ES-I3 (cell line): Measurements from ENCODE around the gene OXTR.

Experiments used
- H3K36me3 ChIP-seq: 2 replicates; pipeline ENCODE4 v1.6.1; 2013; ENCODE audit warnings: mild to moderate bottlenecking, low read length, control low read depth, moderate library complexity; ENCODE audit not compliant: insufficient read depth
- H3K4me1 ChIP-seq: 2 replicates; pipeline ENCODE4 v1.6.1; 2013; ENCODE audit warnings: mild to moderate bottlenecking, control low read depth, low read length; ENCODE audit not compliant: insufficient read depth
- H3K9ac ChIP-seq: 2 replicates; pipeline ENCODE4 v1.6.1; 2013; ENCODE audit warnings: low read depth, mild to moderate bottlenecking, low read length, moderate library complexity
- H3K9me3 ChIP-seq: 2 replicates; pipeline ENCODE4 v1.6.1; 2013; ENCODE audit warnings: mild to moderate bottlenecking, low read length, moderate library complexity; ENCODE audit not compliant: control insufficient read depth, insufficient read depth

The OXTR gene

DNA sequence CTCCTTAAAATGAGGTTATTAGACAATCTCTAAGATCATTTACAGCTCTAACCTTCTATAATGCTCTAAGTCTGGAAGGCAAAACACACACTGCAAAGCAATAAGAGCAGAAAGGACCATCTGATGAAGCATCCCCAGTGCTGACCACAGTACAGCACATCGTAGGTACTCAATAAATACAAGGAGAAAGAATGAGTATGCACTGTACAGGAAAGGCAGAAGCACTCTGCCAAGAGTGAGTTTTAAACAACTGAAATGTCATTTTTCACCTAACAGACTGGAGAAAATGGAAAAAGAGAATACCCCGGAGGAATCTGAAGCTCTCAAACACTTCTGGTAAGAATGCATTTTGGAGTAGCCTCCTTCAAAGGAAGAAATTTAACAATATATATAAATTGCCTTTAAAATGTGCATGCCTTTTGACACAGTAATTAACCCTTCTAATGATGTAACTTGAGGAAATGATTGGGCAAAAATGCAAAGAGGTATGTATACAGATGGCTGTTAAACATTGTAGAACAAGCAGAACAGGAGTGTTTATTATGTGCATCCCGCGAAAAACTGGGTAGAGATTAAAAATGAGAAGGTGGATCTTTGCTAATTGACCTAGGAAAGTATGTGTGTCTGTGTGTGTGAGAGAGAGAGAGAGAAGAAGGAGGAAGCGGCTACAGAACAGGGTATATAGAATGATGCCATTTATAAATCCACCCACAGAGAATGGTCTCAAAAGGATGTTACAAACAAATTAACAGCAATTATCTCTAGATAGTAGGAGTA, 8.0 kb upstream of the OXTR start:
- H3K9me3 ChIP-seq, result no peaks in the 10 kb centered on the region
- no peak overlapping the region for H3K9ac ChIP-seq
- H3K36me3 ChIP-seq, result no peaks in the 10 kb centered on the region
- peaks cover 12% of the 10 kb centered on the region for H3K4me1 ChIP-seq

DNA sequence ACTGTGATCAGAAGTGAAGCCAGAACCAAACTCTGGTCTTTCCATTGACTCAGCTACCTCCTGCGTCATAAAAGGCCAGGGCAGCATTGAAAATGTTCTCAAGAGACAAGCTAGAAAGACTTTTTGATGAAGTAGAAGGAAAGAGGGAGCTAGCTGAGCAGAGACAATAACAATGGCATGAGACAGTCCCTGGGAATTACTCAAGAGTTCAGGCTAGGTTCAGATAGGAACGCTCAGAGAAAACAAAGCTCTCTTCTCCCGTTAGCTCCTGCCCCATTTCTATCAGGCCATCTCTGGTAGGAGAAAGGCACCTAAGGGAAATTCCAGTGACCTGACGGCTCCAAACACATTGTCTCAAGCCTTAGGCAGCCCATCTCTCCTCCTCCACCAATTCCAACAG, 7.0 kb upstream of the OXTR start:
- Histone ChIP-seq H3K9ac (no peak overlapping the region), H3K4me1 (peaks cover 14% of the 10 kb centered on the region), H3K36me3 (no peaks in the 10 kb centered on the region), H3K9me3 (no peaks in the 10 kb centered on the region)

DNA sequence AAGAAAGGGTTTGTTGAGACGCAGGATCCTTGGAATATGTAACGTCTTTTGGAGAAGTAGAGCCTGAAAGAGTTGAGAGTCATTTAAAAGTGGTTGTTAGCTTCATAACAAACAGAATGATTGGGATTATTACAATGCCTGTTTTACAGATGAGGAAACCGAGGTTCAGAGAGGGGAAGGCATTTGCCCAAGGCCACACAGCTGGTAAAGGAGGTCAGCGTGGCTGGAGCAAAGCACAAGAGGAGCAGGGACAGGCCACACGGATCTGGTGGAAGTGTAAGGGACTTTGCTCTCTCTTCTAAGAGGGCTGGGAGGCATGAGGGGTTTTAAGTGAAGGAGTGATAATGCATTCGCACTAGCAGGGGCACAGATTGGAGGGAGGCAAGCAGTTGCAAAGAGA, 6.2 kb upstream of the OXTR start:
- Histone ChIP-seq H3K36me3 (no peaks in the 10 kb centered on the region), H3K9me3 (no peaks in the 10 kb centered on the region), H3K4me1 (peaks cover 21% of the 10 kb centered on the region), H3K9ac (no peak overlapping the region)

DNA sequence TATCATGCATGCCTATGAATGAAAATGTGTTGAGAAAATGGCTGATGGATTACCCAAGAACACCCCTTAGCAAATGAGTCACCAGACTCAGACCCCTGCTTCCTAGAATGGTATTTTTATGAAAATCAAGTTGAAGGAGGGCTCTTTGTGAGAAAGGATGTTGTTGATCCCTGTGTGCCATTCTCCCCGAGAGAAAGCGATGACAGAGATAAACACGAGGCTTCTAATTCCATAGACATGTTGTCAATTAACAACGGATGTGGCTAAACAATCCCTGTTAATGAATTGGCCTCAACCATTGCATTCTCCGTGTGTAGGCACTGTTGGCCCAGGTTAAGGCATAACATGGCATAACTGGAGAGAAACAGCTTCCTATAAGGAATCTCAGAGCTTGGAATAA, 5.8 kb upstream of the OXTR start:
- Histone ChIP-seq H3K9ac (no peak overlapping the region), H3K9me3 (no peaks in the 10 kb centered on the region), H3K36me3 (no peaks in the 10 kb centered on the region), H3K4me1 (peaks cover 25% of the 10 kb centered on the region)

GRCh38 chr3:8773941-8774542, 4.6 kb upstream of the OXTR start:
- no peak overlapping the region for H3K9ac ChIP-seq
- peaks cover 31% of the 10 kb centered on the region for H3K4me1 ChIP-seq
- H3K9me3 ChIP-seq, result no peaks in the 10 kb centered on the region
- H3K36me3 ChIP-seq, result no peaks in the 10 kb centered on the region

GRCh38 chr3:8768364-8769087, 887 bp downstream of the OXTR start:
- Histone ChIP-seq H3K4me1 (peaks cover 19% of the 10 kb centered on the region), H3K36me3 (no peaks in the 10 kb centered on the region), H3K9me3 (no peaks in the 10 kb centered on the region), H3K9ac (peak overlapping the region; percentile 41; the same call in 1 of the 2 replicates)

GRCh38 chr3:8767667-8768363, 1.6 kb downstream of the OXTR start:
- peaks cover 19% of the 10 kb centered on the region for H3K4me1 ChIP-seq
- peak overlapping the region; percentile 36; the same call in 1 of the 2 replicates for H3K9ac ChIP-seq
- no peaks in the 10 kb centered on the region for H3K9me3 ChIP-seq

GRCh38 chr3:8767256-8767666, 2.2 kb downstream of the OXTR start:
- Histone ChIP-seq H3K9ac (no peak overlapping the region), H3K9me3 (no peaks in the 10 kb centered on the region), H3K36me3 (no peaks in the 10 kb centered on the region), H3K4me1 (peaks cover 19% of the 10 kb centered on the region)

More at GRCh38 chr3:8767667-8768363, 1.6 kb downstream of the OXTR start:
- no peaks in the 10 kb centered on the region for H3K36me3 ChIP-seq

DNA sequence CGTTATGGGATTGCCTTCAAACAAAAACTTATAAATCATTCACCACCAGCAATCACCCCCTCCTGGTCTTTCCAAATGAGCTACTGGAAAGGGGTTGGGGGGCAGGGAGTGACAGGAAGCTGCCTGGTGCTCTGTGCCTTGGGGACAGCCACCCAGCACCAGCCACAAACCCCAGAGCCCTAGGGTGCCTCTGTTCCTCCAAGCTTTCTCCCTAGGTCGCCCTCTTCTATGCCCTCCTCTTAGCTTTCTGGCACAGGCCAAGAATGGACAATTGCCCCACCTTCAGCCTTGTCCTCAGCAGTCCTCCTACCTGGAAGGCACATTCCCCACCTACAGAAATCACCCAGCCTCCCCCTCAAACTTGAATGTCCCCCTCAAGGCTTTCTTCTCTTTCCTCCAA, 3.3 kb downstream of the OXTR start:
- H3K36me3 ChIP-seq, result no peaks in the 10 kb centered on the region
- H3K4me1 ChIP-seq, result peaks cover 14% of the 10 kb centered on the region
- H3K9ac ChIP-seq, result no peak overlapping the region
- H3K9me3 ChIP-seq, result no peaks in the 10 kb centered on the region

- Histone ChIP-seq H3K9ac (no peak overlapping the region), H3K36me3 (no peaks in the 10 kb centered on the region), H3K9me3 (no peaks in the 10 kb centered on the region), H3K4me1 (peaks cover 9% of the 10 kb centered on the region)
Observed at GRCh38 chr3:8765528-8765927, 3.9 kb downstream of the OXTR start.

- no peaks in the 10 kb centered on the region for H3K9me3 ChIP-seq
- H3K36me3 ChIP-seq, result no peaks in the 10 kb centered on the region
- H3K9ac ChIP-seq, result no peak overlapping the region
- peaks cover under 1% of the 10 kb centered on the region; the same call in 1 of the 2 replicates for H3K4me1 ChIP-seq
Observed at GRCh38 chr3:8764528-8764927, 4.9 kb downstream of the OXTR start.

- H3K9me3 ChIP-seq, result no peaks in the 10 kb centered on the region
- no peaks in the 10 kb centered on the region; the same call in 1 of the 2 replicates for H3K4me1 ChIP-seq
- no peaks in the 10 kb centered on the region for H3K36me3 ChIP-seq
- no peak overlapping the region for H3K9ac ChIP-seq
Observed at GRCh38 chr3:8762607-8763377, 6.6 kb downstream of the OXTR start.

- H3K9ac ChIP-seq, result no peak overlapping the region
- peaks cover under 1% of the 10 kb centered on the region; the same call in 1 of the 2 replicates for H3K4me1 ChIP-seq
- H3K9me3 ChIP-seq, result no peaks in the 10 kb centered on the region
- H3K36me3 ChIP-seq, result no peaks in the 10 kb centered on the region
Observed at GRCh38 chr3:8761866-8762265, 7.5 kb downstream of the OXTR start.

DNA sequence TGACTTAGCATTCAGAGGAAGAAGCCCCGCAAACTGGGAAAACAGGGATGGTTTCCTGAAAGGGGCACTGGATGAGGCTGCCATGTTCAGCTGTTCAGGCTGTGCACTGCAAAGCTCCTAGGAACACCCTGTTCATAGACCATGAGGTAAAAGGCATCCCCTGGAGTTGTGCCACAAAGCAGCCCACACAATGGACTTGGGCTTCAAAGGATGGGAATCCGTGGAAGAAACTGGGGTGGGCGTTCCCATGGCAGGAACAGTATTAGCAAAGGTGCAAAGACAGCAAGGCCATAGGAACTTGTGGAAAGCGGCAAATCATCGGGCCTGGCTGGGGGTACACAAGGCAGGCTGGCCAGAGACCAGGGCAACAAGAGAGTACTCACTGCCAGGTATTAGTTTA, 8.9 kb downstream of the OXTR start:
- Histone ChIP-seq H3K4me1 (peaks cover 2% of the 10 kb centered on the region; the same call in 1 of the 2 replicates), H3K9ac (no peak overlapping the region), H3K36me3 (no peaks in the 10 kb centered on the region), H3K9me3 (no peaks in the 10 kb centered on the region)
